CD4-positive, alpha-beta T cell treated with Interleukin-21 for 1 hour (primary cell): Measurements from ENCODE around the gene NSUN7.
A peak's percentile ranks its signal among the peaks of the same experiment; 100 is the strongest.

Source experiments
- DNase-seq: peaks from one replicate; pipeline ENCODE4 v3.0.0-alpha.2; 2020

NSUN7 gene

GRCh38 chr4:40822420-40823166 is 72.8 kb downstream of the NSUN7 start:
- DNase-seq: no peak

GRCh38 chr4:40825014-40825838 is 75.5 kb downstream of the NSUN7 start:
- no peak for DNase-seq

GRCh38 chr4:40826821-40827220 is 77.1 kb downstream of the NSUN7 start:
- DNase-seq: no peak

GRCh38 chr4:40827758-40828157 is 78.0 kb downstream of the NSUN7 start:
- DNase-seq: no peak

- no peak for DNase-seq
Observed at GRCh38 chr4:40828661-40829060, 78.9 kb downstream of the NSUN7 start.

GRCh38 chr4:40829586-40829985 is 79.8 kb downstream of the NSUN7 start:
- DNase-seq: no peak

GRCh38 chr4:40831146-40831907 is 81.6 kb downstream of the NSUN7 start:
- no peak for DNase-seq

- DNase-seq: no peak
Observed at GRCh38 chr4:40832175-40832574, 82.4 kb downstream of the NSUN7 start.

- no peak for DNase-seq
Observed at GRCh38 chr4:40833212-40833611, 83.5 kb downstream of the NSUN7 start.

GRCh38 chr4:40837094-40837870 is 87.5 kb downstream of the NSUN7 start:
- no peak for DNase-seq

GRCh38 chr4:40838742-40839141 is 89.0 kb downstream of the NSUN7 start:
- DNase-seq: no peak

GRCh38 chr4:40840255-40840984 is 90.7 kb downstream of the NSUN7 start:
- DNase-seq: no peak

GRCh38 chr4:40840985-40841571 is 91.3 kb downstream of the NSUN7 start:
- DNase-seq: peak; percentile 51

GRCh38 chr4:40842318-40842717 is 92.6 kb downstream of the NSUN7 start:
- DNase-seq: no peak

- no peak for DNase-seq
Observed at GRCh38 chr4:40842725-40843423, 93.1 kb downstream of the NSUN7 start.

- DNase-seq: peak; percentile 37
Observed at GRCh38 chr4:40843696-40844095, 93.9 kb downstream of the NSUN7 start.

- DNase-seq: no peak
Observed at GRCh38 chr4:40844261-40844660, 94.5 kb downstream of the NSUN7 start.

GRCh38 chr4:40845154-40845835 is 95.5 kb downstream of the NSUN7 start:
- DNase-seq: no peak

GRCh38 chr4:40846532-40846931 is 96.8 kb downstream of the NSUN7 start:
- no peak for DNase-seq

GRCh38 chr4:40848251-40848650 is 98.5 kb downstream of the NSUN7 start:
- DNase-seq: no peak
